ENCODE results near the gene HRH2.

- no peak for TF ChIP-seq EZH2 (IDR thresholded peaks at IDR 0.05; ENCODE audit: insufficient read depth, poor library complexity, severe bottlenecking)
- no peak for TF ChIP-seq EZH2phosphoT487 (IDR thresholded peaks at IDR 0.05; ENCODE audit: insufficient read depth, low read depth)
These were observed 58.0 kb downstream of the HRH2 start for GRCh38 chr5:175715627-175716522.
